Neural progenitor cell (in vitro differentiated cells): ENCODE results near the gene POGZ.

Experiments used
- CTCF ChIP-seq: fragments of 200-600 bp; sonication (generic); IDR thresholded peaks from 2 replicates; pipeline ENCODE4 v1.5.1; 2017; ENCODE audit warnings: antibody characterized with exemption, mild to moderate bottlenecking
- EZH2 ChIP-seq: fragments of 200-600 bp; sonication (generic); IDR thresholded peaks from 2 replicates; pipeline ENCODE4 v1.6.1; 2017; ENCODE audit warnings: antibody characterized with exemption, mild to moderate bottlenecking, moderate library complexity
- EZH2phosphoT487 ChIP-seq: fragments of 200-600 bp; sonication (generic); IDR thresholded peaks from 2 replicates; pipeline ENCODE4 v1.6.1; 2017; ENCODE audit warnings: antibody characterized with exemption

DNA sequence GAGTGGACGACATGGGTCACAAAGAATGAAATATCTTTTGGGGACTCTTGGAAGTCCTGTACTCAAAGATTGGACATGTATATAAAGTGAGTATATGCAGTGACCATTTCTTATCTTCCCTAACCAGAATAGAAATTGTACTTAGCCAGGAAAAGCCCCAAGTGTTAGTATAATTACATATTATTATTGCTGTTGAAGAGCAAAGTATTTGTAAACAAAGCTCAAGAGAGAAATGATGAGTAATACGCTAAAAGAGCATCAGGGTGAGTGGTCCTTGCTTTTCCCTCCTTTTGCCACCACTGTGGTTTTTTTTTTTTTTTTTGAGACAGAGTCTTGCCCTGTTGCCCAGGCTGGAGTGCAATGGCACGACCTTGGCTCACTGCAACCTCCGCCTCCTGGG, 45.5 kb upstream of the POGZ start:
- no peak for TF ChIP-seq CTCF
- TF ChIP-seq EZH2 = no peak
- no peak for TF ChIP-seq EZH2phosphoT487
